Progenitor cell of endocrine pancreas (in vitro differentiated cells): ENCODE results near the gene CHTF8. TPM values are rescaled to one million over a fixed set of nuclear protein-coding genes. Genes with fewer than 3 reads are reported as not detected.

Experiments
- DNase-seq: peaks from one replicate; pipeline ENCODE4 v3.0.0; 2021; ENCODE audit warnings: low spot score; ENCODE audit not compliant: unreplicated experiment
- H3K27ac Mint-ChIP-seq: 2 replicates; pipeline ENCODE4 v1.8.0; 2021; ENCODE audit warnings: mild to moderate bottlenecking, moderate library complexity, mixed read lengths
- H3K27me3 Mint-ChIP-seq: 2 replicates; pipeline ENCODE4 v1.8.0; 2021; ENCODE audit warnings: mixed read lengths
- H3K36me3 Mint-ChIP-seq: 2 replicates; pipeline ENCODE4 v1.8.0; 2022; ENCODE audit warnings: mixed read lengths; ENCODE audit not compliant: insufficient read depth
- H3K4me1 Mint-ChIP-seq: 2 replicates; pipeline ENCODE4 v1.8.0; 2021; ENCODE audit warnings: low read depth, mixed read lengths
- H3K4me3 Mint-ChIP-seq: 2 replicates; pipeline ENCODE4 v1.8.0; 2021; ENCODE audit warnings: low read depth, mild to moderate bottlenecking, moderate library complexity, mixed read lengths
- H3K9me3 Mint-ChIP-seq: 2 replicates; pipeline ENCODE4 v1.8.0; 2021; ENCODE audit warnings: low read depth, mixed read lengths
- CTCF ChIP-seq: fragments of 200-600 bp; sonication (generic); IDR thresholded peaks from one replicate; pipeline ENCODE4 v1.5.0; 2021; ENCODE audit warnings: antibody characterized with exemption, mild to moderate bottlenecking; ENCODE audit not compliant: unreplicated experiment
- total RNA-seq: library from RNA; stranded (reverse); gene quantifications from 2 replicates; pipeline ENCODE4 v1.2.1, GENCODE V29; 2021

Gene CHTF8
- total RNA-seq, 1 donor from 2014 or later = 117 TPM

GRCh38 chr16:69118994-69119393, 13.4 kb downstream of the CHTF8 start:
- no peaks in the 10 kb centered on the region for H3K4me1 Mint-ChIP-seq
- H3K36me3 Mint-ChIP-seq = peaks cover 4% of the 10 kb centered on the region
- DNase-seq = no peak
- H3K27me3 Mint-ChIP-seq = no peaks in the 10 kb centered on the region
- TF ChIP-seq CTCF = no peak
- H3K27ac Mint-ChIP-seq = no peak overlapping the region
- H3K4me3 Mint-ChIP-seq = no peak overlapping the region
- H3K9me3 Mint-ChIP-seq = no peaks in the 10 kb centered on the region

- Mint-ChIP-seq H3K4me3 (no peak overlapping the region), H3K36me3 (peaks cover 3% of the 10 kb centered on the region), H3K4me1 (no peaks in the 10 kb centered on the region), H3K9me3 (no peaks in the 10 kb centered on the region), H3K27ac (no peak overlapping the region), H3K27me3 (no peaks in the 10 kb centered on the region)
- no peak for DNase-seq
- no peak for TF ChIP-seq CTCF
Observed at GRCh38 chr16:69118468-69118867, 13.9 kb downstream of the CHTF8 start.

- H3K36me3 Mint-ChIP-seq = peaks cover 3% of the 10 kb centered on the region
- H3K27ac Mint-ChIP-seq = no peak overlapping the region
- no peaks in the 10 kb centered on the region for H3K27me3 Mint-ChIP-seq
- no peak overlapping the region for H3K4me3 Mint-ChIP-seq
- H3K4me1 Mint-ChIP-seq = no peaks in the 10 kb centered on the region
- no peak for DNase-seq
- H3K9me3 Mint-ChIP-seq = no peaks in the 10 kb centered on the region
- no peak for TF ChIP-seq CTCF
Observed at GRCh38 chr16:69116906-69117305, 15.5 kb downstream of the CHTF8 start.

GRCh38 chr16:69116256-69116875, 16.0 kb downstream of the CHTF8 start:
- no peaks in the 10 kb centered on the region for H3K27me3 Mint-ChIP-seq
- no peak for DNase-seq
- H3K27ac Mint-ChIP-seq = no peak overlapping the region
- no peaks in the 10 kb centered on the region for H3K9me3 Mint-ChIP-seq
- H3K4me3 Mint-ChIP-seq = no peak overlapping the region
- no peaks in the 10 kb centered on the region for H3K4me1 Mint-ChIP-seq
- peaks cover 3% of the 10 kb centered on the region for H3K36me3 Mint-ChIP-seq
- TF ChIP-seq CTCF = no peak

- Mint-ChIP-seq H3K9me3 (no peaks in the 10 kb centered on the region), H3K36me3 (peaks cover 3% of the 10 kb centered on the region), H3K4me1 (no peaks in the 10 kb centered on the region), H3K27me3 (no peaks in the 10 kb centered on the region), H3K27ac (no peak overlapping the region), H3K4me3 (no peak overlapping the region)
- DNase-seq = no peak
- no peak for TF ChIP-seq CTCF
Observed at GRCh38 chr16:69115837-69116236, 16.6 kb downstream of the CHTF8 start.
